Myocyte (in vitro differentiated cells): ENCODE results near the gene EMSY. TPM values are rescaled to one million over a fixed set of nuclear protein-coding genes. Genes with fewer than 3 reads are reported as not detected.
A peak's percentile ranks its signal among the peaks of the same experiment; 100 is the strongest.

Source experiments
- DNase-seq: peaks from one replicate; pipeline ENCODE4 v3.0.0-alpha.2; 2012; ENCODE audit warnings: low read depth
- total RNA-seq: library from RNA; depleted of rRNA; stranded (reverse); fragments of >200 nt; gene quantifications from 2 replicates; pipeline ENCODE4 v1.2.3, GENCODE V29; 2014

The EMSY gene
- total RNA-seq, 1 donor from 2014 or later = 27.1 TPM

GRCh38 chr11:76513654-76514034 is 68.8 kb downstream of the EMSY start:
- DNase-seq = no peak

GRCh38 chr11:76515494-76515893 is 70.7 kb downstream of the EMSY start:
- no peak for DNase-seq

GRCh38 chr11:76523147-76523546 is 78.3 kb downstream of the EMSY start:
- peak; percentile 25 for DNase-seq

GRCh38 chr11:76523786-76524436 is 79.1 kb downstream of the EMSY start:
- DNase-seq = no peak

- peak; percentile 19 for DNase-seq
Observed at GRCh38 chr11:76524461-76524860, 79.6 kb downstream of the EMSY start.

GRCh38 chr11:76524919-76525318 is 80.1 kb downstream of the EMSY start:
- DNase-seq = peak; percentile 47

- DNase-seq = no peak
Observed at GRCh38 chr11:76526878-76527277, 82.1 kb downstream of the EMSY start.

GRCh38 chr11:76542436-76542835 is 97.6 kb downstream of the EMSY start:
- DNase-seq = no peak

- no peak for DNase-seq
Observed at GRCh38 chr11:76543006-76543703, 98.3 kb downstream of the EMSY start.

- no peak for DNase-seq
Observed at GRCh38 chr11:76550781-76551180, 106.0 kb downstream of the EMSY start.

GRCh38 chr11:76551400-76551799 is 106.6 kb downstream of the EMSY start:
- DNase-seq = no peak

- DNase-seq = no peak
Observed at GRCh38 chr11:76552987-76553386, 108.2 kb downstream of the EMSY start.

GRCh38 chr11:76553554-76554476 is 109.0 kb downstream of the EMSY start:
- DNase-seq = no peak

- no peak for DNase-seq
Observed at GRCh38 chr11:76554767-76555166, 109.9 kb downstream of the EMSY start.

GRCh38 chr11:76557466-76557865 is 112.6 kb downstream of the EMSY start:
- DNase-seq = no peak

GRCh38 chr11:76558473-76558872 is 113.7 kb downstream of the EMSY start:
- no peak for DNase-seq

- DNase-seq = no peak
Observed at GRCh38 chr11:76558891-76559290, 114.1 kb downstream of the EMSY start.

- no peak for DNase-seq
Observed at GRCh38 chr11:76559346-76559745, 114.5 kb downstream of the EMSY start.

- DNase-seq = peak; percentile 54
Observed at GRCh38 chr11:76560219-76560618, 115.4 kb downstream of the EMSY start.

GRCh38 chr11:76561245-76561644 is 116.4 kb downstream of the EMSY start:
- DNase-seq = no peak

- DNase-seq = no peak
Observed at GRCh38 chr11:76562541-76562940, 117.7 kb downstream of the EMSY start.

- no peak for DNase-seq
Observed at GRCh38 chr11:76564364-76564763, 119.5 kb downstream of the EMSY start.
